ENCODE data around the gene WBP1. TPM values are rescaled to one million over a fixed set of nuclear protein-coding genes. Genes with fewer than 3 reads are reported as not detected.
"Not testable (repeated sequence)": the region's sequence is repeated elsewhere in the genome, so short reads cannot be mapped to it uniquely, and the experiment has no call there.

Gene WBP1
- total RNA-seq, 1 experiment from 2014 or later: 45.7 TPM

GRCh38 chr2:74457549-74458131 is 598 bp upstream of the WBP1 start:
- Mint-ChIP-seq H3K4me3 (ENCODE audit: unreplicated experiment) (peak overlapping the region; percentile 98), H3K27me3 (ENCODE audit: insufficient read depth, unreplicated experiment) (no peaks in the 10 kb centered on the region), H3K4me1 (ENCODE audit: insufficient read depth, unreplicated experiment) (peaks cover 46% of the 10 kb centered on the region), H3K9me3 (ENCODE audit: unreplicated experiment) (no peaks in the 10 kb centered on the region), H3K27ac (ENCODE audit: low read depth, unreplicated experiment) (peak overlapping the region; percentile 91), H3K36me3 (ENCODE audit: insufficient read depth, unreplicated experiment) (peaks cover 63% of the 10 kb centered on the region)
- intact Hi-C loops (cut with micrococcal nuclease): no loop called here
- ChIA-PET POLR2A (interaction anchor here (1.0 to 9.2 kb wide), 22 partner anchors 10 to 721 kb away, joined by 3 to 132 read pairs (median 7); partner anchors contain the start of genes AUP1, C2orf81, CCDC142 and DQX1), CTCF (interaction anchor here (0.6 to 4.5 kb wide), 4 partner anchors 25 to 131 kb away, joined by 3 to 35 read pairs (median 5); partner anchors contain the start of genes CCDC142 and TTC31)
- TF ChIP-seq CTCF (IDR thresholded peaks at IDR 0.05; ENCODE audit: unreplicated experiment): no peak
- no TSS peak for BruUV-seq (replicated peaks)
- peak; percentile 58 for DNase-seq (ENCODE audit: unreplicated experiment)

GRCh38 chr2:74458938-74459363 is 713 bp downstream of the WBP1 start:
- BruUV-seq (replicated peaks): no TSS peak
- Mint-ChIP-seq H3K4me1 (ENCODE audit: insufficient read depth, unreplicated experiment) (peaks cover 50% of the 10 kb centered on the region), H3K27ac (ENCODE audit: low read depth, unreplicated experiment) (peak overlapping the region; percentile 91), H3K9me3 (ENCODE audit: unreplicated experiment) (no peaks in the 10 kb centered on the region), H3K36me3 (ENCODE audit: insufficient read depth, unreplicated experiment) (peaks cover 70% of the 10 kb centered on the region), H3K4me3 (ENCODE audit: unreplicated experiment) (peak overlapping the region; percentile 98), H3K27me3 (ENCODE audit: insufficient read depth, unreplicated experiment) (no peaks in the 10 kb centered on the region)
- CTCF ChIA-PET: interaction anchor here (0.6 to 1.1 kb wide), 2 partner anchors 20 to 129 kb away, joined by 3 to 5 read pairs; no protein-coding TSS in a partner anchor
- POLR2A ChIA-PET: interaction anchor here (0.8 to 9.2 kb wide), 19 partner anchors 8 to 271 kb away, joined by 3 to 132 read pairs (median 8); partner anchors contain the start of genes AUP1, C2orf81, CCDC142 and DQX1
- no peak for DNase-seq (ENCODE audit: unreplicated experiment)
- TF ChIP-seq CTCF (IDR thresholded peaks at IDR 0.05; ENCODE audit: unreplicated experiment): no peak
- intact Hi-C loops (cut with micrococcal nuclease): no loop called here

- Mint-ChIP-seq H3K27ac (ENCODE audit: low read depth, unreplicated experiment) (peak overlapping the region; percentile 91), H3K36me3 (ENCODE audit: insufficient read depth, unreplicated experiment) (peaks cover 70% of the 10 kb centered on the region), H3K4me1 (ENCODE audit: insufficient read depth, unreplicated experiment) (peaks cover 46% of the 10 kb centered on the region), H3K4me3 (ENCODE audit: unreplicated experiment) (peak overlapping the region; percentile 98)
- H3K9me3 Mint-ChIP-seq (ENCODE audit: unreplicated experiment); CTCF ChIA-PET; intact Hi-C loops (cut with micrococcal nuclease); H3K27me3 Mint-ChIP-seq (ENCODE audit: insufficient read depth, unreplicated experiment); BruUV-seq (replicated peaks); DNase-seq (ENCODE audit: unreplicated experiment): not testable (repeated sequence)
- POLR2A ChIA-PET: interaction anchor here (2.2 to 9.2 kb wide), 9 partner anchors 8 to 70 kb away, joined by 5 to 132 read pairs (median 19); partner anchors contain the start of genes AUP1, C2orf81, CCDC142 and DQX1
Observed at GRCh38 chr2:74459503-74460118, 1.4 kb downstream of the WBP1 start.

GRCh38 chr2:74460187-74460586 is 1.9 kb downstream of the WBP1 start:
- CTCF ChIA-PET; DNase-seq (ENCODE audit: unreplicated experiment); H3K27me3 Mint-ChIP-seq (ENCODE audit: insufficient read depth, unreplicated experiment); intact Hi-C loops (cut with micrococcal nuclease); H3K27ac Mint-ChIP-seq (ENCODE audit: low read depth, unreplicated experiment); H3K9me3 Mint-ChIP-seq (ENCODE audit: unreplicated experiment); BruUV-seq (replicated peaks): not testable (repeated sequence)
- H3K4me1 Mint-ChIP-seq (ENCODE audit: insufficient read depth, unreplicated experiment): peaks cover 40% of the 10 kb centered on the region
- POLR2A ChIA-PET: interaction anchor here (0.7 to 9.2 kb wide), 4 partner anchors 13 to 685 kb away, joined by 3 to 102 read pairs (median 52); partner anchors contain the start of genes C2orf81, CCDC142, MRPL53 and TTC31
- peaks cover 64% of the 10 kb centered on the region for H3K36me3 Mint-ChIP-seq (ENCODE audit: insufficient read depth, unreplicated experiment)
- H3K4me3 Mint-ChIP-seq (ENCODE audit: unreplicated experiment): peak overlapping the region; percentile 98
